Left forelimb (tissue), 1 donor: ENCODE results near the gene LHB.
"Not testable (repeated sequence)": the region's sequence is repeated elsewhere in the genome, so short reads cannot be mapped to it uniquely, and the experiment has no call there.

Experiments
- DNase-seq: peaks from one replicate; pipeline ENCODE4 v3.0.0-alpha.2; 2018; ENCODE audit warnings: low spot score

LHB gene

DNA sequence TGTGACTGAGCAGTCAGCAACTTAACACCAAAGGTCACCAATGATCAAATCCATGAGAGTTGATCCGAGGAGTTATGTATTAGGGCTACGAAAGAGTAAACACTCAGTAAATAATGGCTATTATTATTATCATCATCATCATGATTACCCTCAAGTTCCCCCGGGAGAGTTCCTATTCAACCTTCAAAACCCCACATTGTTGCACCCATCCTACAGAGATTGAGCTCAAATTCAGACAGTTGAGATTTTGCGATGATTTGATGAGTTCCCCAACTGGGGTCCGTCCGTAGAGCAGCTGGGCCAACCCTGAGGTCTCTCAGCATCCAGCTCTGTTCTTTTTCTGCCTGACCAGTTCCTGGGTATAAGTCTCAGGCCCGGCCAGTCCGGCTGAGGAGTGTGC, 21.2 kb upstream of the LHB start:
- not testable (repeated sequence) for DNase-seq

- DNase-seq = not testable (repeated sequence)
Observed at GRCh38 chr19:49036815-49037214, 19.9 kb upstream of the LHB start, which contains the start of gene CGB1. Gene CGB1, minus strand, starts transcription at chr19:49036895. Its CDS starts 184 bp downstream, at chr19:49036711.

GRCh38 chr19:49031642-49032301, 14.9 kb upstream of the LHB start, which contains the start of gene CGB2:
Gene CGB2, plus strand, starts transcription at chr19:49031890. Its CDS starts 206 bp downstream, at chr19:49032096.
- not testable (repeated sequence) for DNase-seq

DNA sequence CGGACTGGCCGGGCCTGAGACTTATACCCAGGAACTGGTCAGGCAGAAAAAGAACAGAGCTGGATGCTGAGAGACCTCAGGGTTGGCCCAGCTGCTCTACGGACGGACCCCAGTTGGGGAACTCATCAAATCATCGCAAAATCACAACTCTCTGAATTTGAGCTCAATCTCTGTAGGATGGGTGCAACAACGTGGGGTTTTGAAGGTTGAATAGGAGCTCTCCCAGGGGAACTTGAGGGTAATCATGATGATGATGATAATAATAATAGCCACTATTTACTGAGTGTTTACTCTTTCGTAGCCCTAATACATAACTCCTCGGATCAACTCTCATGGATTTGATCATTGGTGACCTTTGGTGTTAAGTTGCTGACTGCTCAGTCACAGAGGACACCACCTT, 13.4 kb upstream of the LHB start:
- DNase-seq = not testable (repeated sequence)

DNA sequence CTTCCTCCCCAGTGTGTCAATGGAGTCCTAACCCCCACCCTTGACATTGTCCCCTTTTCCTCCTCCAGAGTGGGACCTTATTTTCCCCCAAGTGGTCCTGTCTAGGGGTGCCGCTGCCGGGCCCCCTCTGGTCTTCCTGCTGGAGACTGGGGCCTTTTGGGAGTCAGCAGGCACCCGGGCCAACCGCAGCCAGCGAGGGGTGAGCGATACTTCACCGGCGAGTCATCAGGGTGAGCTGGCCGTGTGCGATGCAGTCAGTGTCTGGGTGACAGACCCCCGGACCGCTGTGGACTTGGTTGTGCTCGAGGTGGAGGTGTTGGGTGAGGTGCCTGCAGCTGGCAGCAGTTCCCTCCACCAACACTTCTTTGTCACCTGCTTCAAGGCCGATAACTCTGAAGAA, 12.9 kb upstream of the LHB start:
- DNase-seq = not testable (repeated sequence)

- DNase-seq = not testable (repeated sequence)
Observed at GRCh38 chr19:49028686-49029085, 11.8 kb upstream of the LHB start.

DNA sequence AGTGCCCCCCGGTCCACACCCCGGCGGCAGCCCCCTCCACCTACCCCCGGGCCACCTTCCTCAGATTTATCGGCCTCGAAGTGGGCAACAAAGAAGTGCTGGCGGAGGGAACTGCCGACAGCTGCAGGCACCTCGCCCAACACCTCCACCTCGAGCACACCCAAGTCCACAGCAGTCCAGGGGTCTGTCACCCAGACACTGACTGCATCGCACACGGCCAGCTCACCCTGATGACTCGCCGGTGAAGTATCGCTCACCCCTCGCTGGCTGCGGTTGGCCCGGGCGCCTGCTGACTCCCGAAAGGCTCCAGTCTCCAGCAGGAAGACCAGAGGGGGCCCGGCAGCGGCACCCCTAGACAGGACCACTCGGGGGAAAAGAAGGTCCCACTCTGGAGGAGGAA, 8.7 kb upstream of the LHB start:
- not testable (repeated sequence) for DNase-seq

GRCh38 chr19:49025088-49025487, 8.2 kb upstream of the LHB start:
- not testable (repeated sequence) for DNase-seq

- not testable (repeated sequence) for DNase-seq
Observed at GRCh38 chr19:49024233-49024632, 7.3 kb upstream of the LHB start, which contains the start of gene CGB3. Gene CGB3, minus strand, starts transcription at chr19:49024333. Its CDS starts 362 bp downstream, at chr19:49023971.

DNA sequence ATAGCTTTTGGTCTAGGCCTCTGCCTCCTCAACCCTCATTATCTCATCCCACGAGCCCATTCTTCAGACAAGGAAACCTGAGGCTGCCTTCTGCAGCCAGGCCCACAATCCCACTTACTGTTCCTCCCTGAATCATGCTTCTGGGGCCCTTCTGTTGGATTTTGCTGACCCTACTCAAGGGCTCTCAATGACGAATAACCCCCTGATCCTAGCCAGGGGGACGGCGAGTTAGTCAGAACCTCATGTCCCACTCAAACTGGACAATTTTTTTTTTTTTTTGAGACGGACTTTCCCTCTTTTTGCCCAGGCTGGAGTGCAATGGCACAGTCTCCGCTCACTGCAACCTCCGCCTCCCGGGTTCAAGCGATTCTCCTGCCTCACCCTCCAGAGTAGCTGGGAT, 5.2 kb upstream of the LHB start:
- no peak for DNase-seq

DNA sequence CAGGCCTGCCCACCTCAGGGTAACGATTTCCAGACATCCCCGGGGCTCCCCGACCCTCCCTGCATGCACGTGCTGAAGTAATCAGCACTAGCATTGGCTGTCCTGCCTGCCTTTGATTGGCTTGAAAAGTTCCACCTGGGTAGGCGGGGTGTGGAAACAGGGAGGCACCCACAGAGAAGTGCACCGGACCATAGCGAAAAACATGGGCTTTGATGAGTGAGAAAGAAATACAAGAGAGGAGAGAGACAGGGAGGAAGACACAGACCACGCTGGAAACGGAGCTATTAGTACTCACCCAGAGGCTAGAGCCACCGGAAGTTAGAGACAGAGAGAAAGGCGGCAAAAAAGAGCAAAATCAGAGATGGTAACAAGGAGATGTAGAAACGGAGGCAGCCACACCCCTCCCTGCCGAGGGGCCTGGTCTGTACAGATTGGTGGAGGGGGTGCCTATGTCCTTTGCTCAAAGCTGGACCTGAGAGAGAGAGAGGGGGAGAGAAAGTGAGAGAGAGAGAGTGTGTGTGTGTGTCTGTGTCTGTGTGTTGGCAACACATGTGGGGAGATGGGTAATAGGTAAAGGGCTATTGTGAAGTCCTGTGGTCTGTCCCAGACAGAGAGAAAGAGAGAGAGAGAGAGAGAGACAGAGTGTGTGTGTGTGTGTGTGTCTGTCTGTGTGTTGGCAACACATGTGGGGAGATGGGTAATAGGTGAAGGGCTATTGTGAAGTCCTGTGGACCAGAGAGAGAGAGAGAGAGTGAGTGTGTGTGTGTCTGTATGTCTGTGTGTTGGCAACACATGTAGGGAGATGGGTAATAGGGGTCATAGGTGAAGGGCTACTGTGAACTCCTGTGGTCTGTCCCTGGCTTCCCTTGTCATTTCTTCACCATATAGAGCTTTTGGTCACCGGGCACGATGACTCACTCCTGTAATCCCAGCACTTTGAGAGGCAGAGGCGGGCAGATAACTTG, 4.3 kb upstream of the LHB start:
- no peak for DNase-seq

DNA sequence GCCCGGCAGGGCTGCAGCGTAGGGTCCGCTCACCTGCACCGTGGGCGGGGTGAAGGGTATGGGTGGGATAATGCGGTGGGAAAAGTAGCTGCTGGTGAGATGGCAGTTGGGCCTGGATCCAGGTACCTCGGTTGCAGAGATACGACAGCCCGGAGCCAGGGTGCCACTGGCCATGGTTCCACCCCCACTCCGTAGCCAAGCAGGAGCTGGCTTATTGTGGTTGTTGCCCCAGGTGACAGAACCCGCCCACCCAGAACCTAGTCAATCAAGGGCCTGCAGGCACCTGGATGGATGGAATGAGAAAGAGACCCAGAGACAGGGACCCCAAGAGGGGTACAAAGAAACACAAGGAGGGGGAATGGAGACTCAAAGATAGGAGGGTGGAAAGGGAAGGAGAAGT, 3.5 kb upstream of the LHB start:
- no peak for DNase-seq

DNA sequence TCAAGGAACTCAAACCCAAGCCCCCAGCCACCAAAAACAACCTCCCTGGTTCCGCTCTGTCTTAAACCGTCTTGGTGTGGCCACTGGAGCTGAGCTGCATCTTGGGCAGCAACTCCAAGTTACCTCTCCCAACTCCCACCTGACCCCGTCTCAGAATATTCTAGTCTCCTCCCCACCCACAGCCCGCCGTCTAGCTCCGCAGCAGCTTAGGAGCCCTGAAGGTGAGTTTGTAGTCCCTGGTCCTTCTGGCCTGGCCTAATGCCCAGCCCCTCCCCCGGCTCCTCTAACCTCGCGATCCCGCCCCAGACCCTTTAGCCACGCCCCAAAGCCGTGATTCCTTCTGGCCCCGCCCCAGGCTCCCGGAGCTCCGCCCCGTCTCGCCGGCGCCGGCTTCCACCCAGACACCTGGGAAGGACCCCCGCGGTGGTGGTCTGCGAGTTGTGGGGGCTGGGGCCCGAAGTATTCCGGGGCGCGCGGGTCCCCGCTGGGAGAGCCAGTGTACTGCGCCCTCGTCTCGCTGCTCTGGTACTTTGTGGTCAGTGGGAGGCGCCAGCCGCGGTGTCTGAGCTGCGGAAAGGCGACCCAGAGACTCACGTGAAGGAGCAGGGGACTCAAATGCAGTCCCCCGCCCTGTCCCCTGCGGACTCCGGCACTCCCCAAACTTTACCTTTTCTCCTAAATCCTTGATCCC, 2.5 kb upstream of the LHB start:
- no peak for DNase-seq

- not testable (repeated sequence) for DNase-seq
Observed at GRCh38 chr19:49018388-49019241, 1.7 kb upstream of the LHB start.

GRCh38 chr19:49017666-49018351, 918 bp upstream of the LHB start:
- DNase-seq = no peak

- DNase-seq = no peak
Observed at GRCh38 chr19:49016067-49016839, 638 bp downstream of the LHB start.

GRCh38 chr19:49014870-49015255, 2.0 kb downstream of the LHB start:
- DNase-seq = no peak

DNA sequence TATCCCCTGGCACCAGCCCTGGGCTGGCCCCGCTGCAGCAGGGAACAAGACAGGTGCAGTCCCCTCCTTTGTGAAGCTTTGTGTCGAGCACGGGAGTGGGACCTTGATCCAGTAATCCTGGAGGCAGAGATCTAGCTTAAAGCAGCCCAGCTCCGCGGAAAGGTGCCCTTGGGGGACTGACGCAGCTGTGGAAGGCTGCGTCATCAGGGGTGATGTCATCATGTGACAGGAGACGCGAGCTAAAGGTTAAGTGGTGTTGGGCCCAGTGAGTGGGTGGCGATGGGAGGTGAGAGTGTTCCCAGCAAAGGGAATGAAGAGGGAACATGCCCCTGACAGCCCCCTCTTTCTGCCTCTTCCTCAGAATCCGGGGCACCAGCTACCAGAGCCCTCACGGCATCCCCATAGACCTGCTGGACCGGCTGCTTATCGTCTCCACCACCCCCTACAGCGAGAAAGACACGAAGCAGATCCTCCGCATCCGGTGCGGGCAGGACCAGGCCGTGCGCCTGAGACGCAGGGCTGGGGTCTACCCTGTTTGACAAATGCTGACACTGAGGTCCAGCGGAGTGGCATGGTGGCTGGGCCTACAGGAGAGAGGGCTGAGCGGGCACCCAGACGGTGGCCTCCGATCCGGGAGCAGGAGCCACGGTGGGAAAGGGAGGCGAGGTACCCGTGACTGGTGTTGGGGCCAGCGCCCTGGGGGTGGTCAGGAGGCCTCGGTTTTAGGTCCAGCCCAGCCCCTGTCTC, 2.6 kb downstream of the LHB start:
- DNase-seq = no peak

DNA sequence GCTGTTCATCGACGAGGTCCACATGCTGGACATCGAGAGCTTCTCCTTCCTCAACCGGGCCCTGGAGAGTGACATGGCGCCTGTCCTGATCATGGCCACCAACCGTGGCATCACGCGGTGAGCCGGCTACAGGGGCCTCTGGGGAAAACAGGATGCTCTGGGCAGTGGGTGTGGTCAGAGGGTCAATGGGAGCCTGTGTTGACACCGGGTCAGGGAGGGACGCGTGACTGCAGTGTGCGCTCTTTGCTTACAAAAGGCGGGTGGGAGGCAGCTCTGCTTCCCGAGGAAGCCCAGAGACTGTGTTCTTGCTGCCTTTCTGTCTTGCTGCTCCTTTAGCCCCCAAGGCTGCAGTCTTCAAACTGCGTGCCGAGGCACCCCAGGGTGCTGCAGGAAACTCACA, 5.7 kb downstream of the LHB start:
- DNase-seq = no peak
